IMR-90 (cell line): ENCODE results near the gene ANTXR1. TPM values are rescaled to one million over a fixed set of nuclear protein-coding genes. Genes with fewer than 3 reads are reported as not detected.

Experiments
- ATAC-seq: fragments of 200-7000 bp; cut with Tn5 transposase; 2 replicates; pipeline ENCODE4 v1.9.1; 2020; ENCODE audit warnings: low read depth, mild to moderate bottlenecking, moderate library complexity
- BruUV-seq: library from RNA; stranded (reverse); fragments of 400-500 nt; replicated peaks from 2 replicates; lab custom pipeline; 2021; lab: Mats Ljungman, UMichigan
- CTCF ChIA-PET: fragments of 300-600 bp; formaldehyde crosslinking; extraction: SDS; loops from one replicate; lab custom pipeline; 2021; ENCODE audit warnings: antibody characterized with exemption; lab: Yijun Ruan, JAX
- POLR2A ChIA-PET: fragments of 300-600 bp; sonication (Branson Sonifier 250); formaldehyde crosslinking; loops from one replicate; lab custom pipeline; 2022; ENCODE audit warnings: antibody characterized with exemption; ENCODE audit not compliant: unreplicated experiment; lab: Charles Lee
- DNase-seq: peaks from one replicate; pipeline ENCODE4 v3.0.0; 2013
- H2AFZ ChIP-seq: replicated peaks from 2 replicates; pipeline ENCODE3; 2013; ENCODE audit warnings: low read length, mild to moderate bottlenecking; ENCODE audit not compliant: poor library complexity
- H2AK5ac ChIP-seq: 2 replicates; pipeline ENCODE4 v1.6.1; 2013; ENCODE audit warnings: low read depth, low read length, inconsistent platforms
- H2AK9ac ChIP-seq: replicated peaks from 2 replicates; pipeline ENCODE3; 2013; ENCODE audit warnings: mild to moderate bottlenecking, low read depth, low read length, moderate library complexity; ENCODE audit not compliant: poor library complexity
- H2BK120ac ChIP-seq: 2 replicates; pipeline ENCODE4 v1.6.1; 2013; ENCODE audit warnings: low read depth, low read length, inconsistent platforms
- H2BK15ac ChIP-seq: 3 replicates; pipeline ENCODE4 v1.6.1; 2013; ENCODE audit warnings: low read depth, low read length, inconsistent platforms
- H2BK20ac ChIP-seq: 2 replicates; pipeline ENCODE4 v1.6.1; 2013; ENCODE audit warnings: low read depth, mild to moderate bottlenecking, inconsistent platforms, low read length, moderate library complexity
- H2BK5ac ChIP-seq: 2 replicates; pipeline ENCODE4 v1.6.1; 2013; ENCODE audit warnings: mild to moderate bottlenecking, low read depth, low read length, inconsistent platforms; ENCODE audit not compliant: poor library complexity, severe bottlenecking
- H3K14ac ChIP-seq: replicated peaks from 2 replicates; pipeline ENCODE4 v1.6.1; 2013; ENCODE audit warnings: low read depth, low read length, inconsistent platforms
- H3K18ac ChIP-seq: 2 replicates; pipeline ENCODE4 v1.6.1; 2013; ENCODE audit warnings: low read depth, low read length, control low read depth
- H3K23ac ChIP-seq: 2 replicates; pipeline ENCODE4 v1.6.1; 2013; ENCODE audit warnings: low read depth, low read length, inconsistent platforms
- H3K27ac ChIP-seq: 2 replicates; pipeline ENCODE4 v1.5.1; 2013; ENCODE audit warnings: mild to moderate bottlenecking, control low read depth, low read length; ENCODE audit not compliant: insufficient read depth
- H3K27me3 ChIP-seq: 2 replicates; pipeline ENCODE4 v1.6.1; 2013; ENCODE audit warnings: low read length; ENCODE audit not compliant: control insufficient read depth, insufficient read depth
- H3K36me3 ChIP-seq: 2 replicates; pipeline ENCODE4 v1.6.1; 2013; ENCODE audit warnings: low read length, mixed read lengths; ENCODE audit not compliant: control insufficient read depth, insufficient read depth
- H3K4ac ChIP-seq: 2 replicates; pipeline ENCODE4 v1.6.1; 2013; ENCODE audit warnings: low read depth, low read length, inconsistent platforms
- H3K4me1 ChIP-seq: 2 replicates; pipeline ENCODE4 v1.6.1; 2013; ENCODE audit warnings: low read length, mixed read lengths; ENCODE audit not compliant: control insufficient read depth, insufficient read depth
- H3K4me2 ChIP-seq: 2 replicates; pipeline ENCODE4 v1.6.1; 2013; ENCODE audit warnings: low read depth, mild to moderate bottlenecking, control low read depth, low read length, moderate library complexity
- H3K4me3 ChIP-seq: 2 replicates; pipeline ENCODE4 v1.5.1; 2013; ENCODE audit warnings: low read depth, mild to moderate bottlenecking, control low read depth, low read length, moderate library complexity; ENCODE audit not compliant: insufficient read depth
- H3K56ac ChIP-seq: 2 replicates; pipeline ENCODE4 v1.6.1; 2013; ENCODE audit warnings: low read length, inconsistent platforms; ENCODE audit not compliant: insufficient read depth; ENCODE audit errors: extremely low read depth
- H3K79me1 ChIP-seq, 2 experiments: 2 replicates each; pipeline ENCODE4 v1.6.1; 2013; ENCODE audit warnings: low read length in 2 of 2, inconsistent platforms in 1 of 2, low read depth in 1 of 2
- H3K9ac ChIP-seq: 2 replicates; pipeline ENCODE4 v1.6.1; 2013; ENCODE audit warnings: low read depth, low read length, control low read depth
- H3K9me1 ChIP-seq: 2 replicates; pipeline ENCODE4 v1.6.1; 2013; ENCODE audit warnings: low read length, inconsistent platforms; ENCODE audit not compliant: insufficient read depth
- H3K9me3 ChIP-seq: 2 replicates; pipeline ENCODE4 v1.6.1; 2013; ENCODE audit warnings: low read length; ENCODE audit not compliant: control insufficient read depth, insufficient read depth
- H4K20me1 ChIP-seq: 2 replicates; pipeline ENCODE4 v1.6.1; 2013; ENCODE audit warnings: low read length, inconsistent platforms; ENCODE audit not compliant: insufficient read depth
- H4K5ac ChIP-seq: 2 replicates; pipeline ENCODE4 v1.6.1; 2013; ENCODE audit warnings: mild to moderate bottlenecking, low read depth, low read length, control low read depth
- H4K8ac ChIP-seq, 2 experiments: 2 replicates each; pipeline ENCODE4 v1.6.1; 2013; ENCODE audit warnings: low read depth in 2 of 2, low read length in 2 of 2, control low read depth in 1 of 2, inconsistent platforms in 1 of 2
- H4K91ac ChIP-seq: 2 replicates; pipeline ENCODE4 v1.6.1; 2013; ENCODE audit warnings: low read depth, low read length, inconsistent platforms; ENCODE audit not compliant: insufficient read depth
- MAZ ChIP-seq: IDR thresholded peaks from 2 replicates; pipeline ENCODE4 v1.6.1; 2012; ENCODE audit warnings: low read depth, mild to moderate bottlenecking, low read length, improper control_type of control experiment, moderate library complexity, borderline replicate concordance
- WGBS, 2 experiments: methylation state at CpG; one replicate each; pipeline versions ENCODE4 v1.1.5 to v1.1.7; 2013; ENCODE audit warnings: missing lambda C conversion rate in 2 of 2; ENCODE audit not compliant: insufficient read length in 1 of 2; ENCODE audit errors: extremely low coverage in 2 of 2; 5-methylcytosine and 5-hydroxymethylcytosine counted together
- dilution Hi-C: fragments of 300-500 bp; cut with HindIII; formaldehyde crosslinking; loops from one replicate; pipeline ENCODE4 v1.14.3; 2018; ENCODE audit warnings: low sequenced_read_pairs; ENCODE audit not compliant: unreplicated experiment
- in situ Hi-C: fragments of 300-500 bp; cut with MboI; formaldehyde crosslinking; loops from 3 replicates; pipeline ENCODE4 v1.14.3; 2019; ENCODE audit warnings: low sequenced_read_pairs, inconsistent platforms, mixed read lengths
- intact Hi-C: fragments of 100-400 bp; cut with micrococcal nuclease; formaldehyde crosslinking; loops from 2 replicates; pipeline ENCODE4 v1.10.0; 2022
- polyA plus RNA-seq, 3 experiments: library from polyadenylated mRNA; depleted of rRNA; stranded (reverse); fragments of >200 nt; gene quantifications; 2 replicates each; pipeline ENCODE4 v1.2.3, GENCODE V29; 2012; ENCODE audit warnings: low replicate concordance in 1 of 3
- total RNA-seq: library from RNA; depleted of rRNA; stranded (reverse); fragments of >200 nt; gene quantifications from 2 replicates; pipeline ENCODE4 v1.2.3, GENCODE V29; 2012

Gene ANTXR1
- total and polyA plus RNA-seq, 2 of the 4 experiments (the other 2 are of a cell fraction), result 27.2 to 36.9 TPM

GRCh38 chr2:69217333-69218080 is 204.5 kb downstream of the ANTXR1 start:
- 0 out of 2 replicates have a peak overlapping the region, but pooled peaks have one; percentile 8 for H3K23ac ChIP-seq
- H3K56ac ChIP-seq, result no peak overlapping the region
- in situ Hi-C loops, result no loop called here
- H4K91ac ChIP-seq, result no peak overlapping the region
- H2AK5ac ChIP-seq, result peak overlapping the region; percentile 33; the same call in 1 of the 2 replicates
- CTCF ChIA-PET, result interaction anchor here (1.9 kb wide), 1 partner anchor 23 kb away, joined by 4 read pairs; no protein-coding TSS in a partner anchor
- H3K27ac ChIP-seq, result 0 out of 2 replicates have a peak overlapping the region, but pooled peaks have one; percentile 41
- peak overlapping the region; percentile 50; the same call in 1 of the 3 replicates for H2BK15ac ChIP-seq
- ATAC-seq (no peak), DNase-seq (no peak)
- dilution Hi-C loops, result no loop called here
- H3K9me3 ChIP-seq, result no peaks in the 10 kb centered on the region
- peak overlapping the region; percentile 58; the same call in 1 of the 2 replicates for H3K4ac ChIP-seq
- no peak overlapping the region for H3K9ac ChIP-seq
- H3K4me1 ChIP-seq, result peaks cover 29% of the 10 kb centered on the region
- H2AFZ ChIP-seq, result peak overlapping the region; percentile 37
- peaks cover 0 to 51% of the 10 kb centered on the region in 2 experiments; a peak in 2 of 4 replicates for H3K79me1 ChIP-seq
- H3K14ac ChIP-seq, result peak overlapping the region; percentile 21; the same call in 1 of the 2 replicates
- H4K5ac ChIP-seq, result peak overlapping the region; percentile 22; the same call in 1 of the 2 replicates
- POLR2A ChIA-PET, result no interaction called here
- H3K36me3 ChIP-seq, result peaks cover 31% of the 10 kb centered on the region
- H3K4me2 ChIP-seq, result no peak overlapping the region
- H3K18ac ChIP-seq, result peak overlapping the region; percentile 33
- no peaks in the 10 kb centered on the region; the same call in 1 of the 2 replicates for H4K20me1 ChIP-seq
- H2BK5ac ChIP-seq, result peak overlapping the region; percentile 45
- intact Hi-C loops, result no loop called here
- peak overlapping the region; percentile 45; the same call in 1 of the 2 replicates for H2BK20ac ChIP-seq
- H3K4me3 ChIP-seq, result no peak overlapping the region
- H4K8ac ChIP-seq, result peak overlapping the region in 1 of 2 experiments; percentile 28; a peak in 1 of 4 replicates
- H2BK120ac ChIP-seq, result peak overlapping the region; percentile 33
- BruUV-seq, result no TSS peak
- no peak for TF ChIP-seq MAZ
- H2AK9ac ChIP-seq, result no peak overlapping the region
- H3K9me1 ChIP-seq, result peaks cover 34% of the 10 kb centered on the region
- no peaks in the 10 kb centered on the region for H3K27me3 ChIP-seq
- WGBS, 2 experiments, result no CpG with 5 or more reads among the region's 4 CpGs
